Subcutaneous adipose tissue (tissue), 4 donors: ENCODE results near the gene DENND4A. TPM values are rescaled to one million over a fixed set of nuclear protein-coding genes. Genes with fewer than 3 reads are reported as not detected.

ENCODE experiments used
- total RNA-seq, 4 donors: library from RNA; depleted of rRNA; stranded (reverse); fragments of >200 nt; gene quantifications; one replicate each; pipeline ENCODE4 v1.1.0, GENCODE V29; 2016
- TF ChIP-seq, protein P1 (sequence below): fragments of 450-650 bp; IDR thresholded peaks from one replicate; pipeline ENCODE4 v1.5.1; 2016; ENCODE audit warnings: low read depth, mild to moderate bottlenecking, control low read depth, antibody characterized with exemption, moderate library complexity

Gene DENND4A
- total RNA-seq, 4 donors from 2014 or later = 29.4 to 36.7 (median 33.3) TPM

DNA sequence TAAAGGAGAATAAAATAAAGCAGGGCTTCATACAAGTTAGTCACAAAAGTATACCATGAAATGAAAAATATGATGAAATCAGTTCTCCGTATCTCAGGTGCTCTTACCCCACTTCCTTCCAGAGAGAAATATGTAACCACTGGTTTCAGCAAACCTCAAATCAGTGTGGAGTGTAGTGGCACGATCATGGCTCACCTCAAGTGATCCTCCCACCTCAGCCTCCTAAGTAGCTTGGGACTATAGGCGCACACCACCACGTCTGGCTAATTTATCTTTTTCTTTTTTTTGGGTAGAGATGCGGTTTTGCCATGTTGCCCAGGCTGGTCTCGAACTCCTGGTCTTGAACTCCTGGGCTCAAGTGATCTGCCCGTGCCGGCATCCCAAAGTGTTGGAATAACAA, 24.2 kb downstream of the DENND4A start:
- TF ChIP-seq, protein P1, sequence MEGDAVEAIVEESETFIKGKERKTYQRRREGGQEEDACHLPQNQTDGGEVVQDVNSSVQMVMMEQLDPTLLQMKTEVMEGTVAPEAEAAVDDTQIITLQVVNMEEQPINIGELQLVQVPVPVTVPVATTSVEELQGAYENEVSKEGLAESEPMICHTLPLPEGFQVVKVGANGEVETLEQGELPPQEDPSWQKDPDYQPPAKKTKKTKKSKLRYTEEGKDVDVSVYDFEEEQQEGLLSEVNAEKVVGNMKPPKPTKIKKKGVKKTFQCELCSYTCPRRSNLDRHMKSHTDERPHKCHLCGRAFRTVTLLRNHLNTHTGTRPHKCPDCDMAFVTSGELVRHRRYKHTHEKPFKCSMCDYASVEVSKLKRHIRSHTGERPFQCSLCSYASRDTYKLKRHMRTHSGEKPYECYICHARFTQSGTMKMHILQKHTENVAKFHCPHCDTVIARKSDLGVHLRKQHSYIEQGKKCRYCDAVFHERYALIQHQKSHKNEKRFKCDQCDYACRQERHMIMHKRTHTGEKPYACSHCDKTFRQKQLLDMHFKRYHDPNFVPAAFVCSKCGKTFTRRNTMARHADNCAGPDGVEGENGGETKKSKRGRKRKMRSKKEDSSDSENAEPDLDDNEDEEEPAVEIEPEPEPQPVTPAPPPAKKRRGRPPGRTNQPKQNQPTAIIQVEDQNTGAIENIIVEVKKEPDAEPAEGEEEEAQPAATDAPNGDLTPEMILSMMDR = no peak

DNA sequence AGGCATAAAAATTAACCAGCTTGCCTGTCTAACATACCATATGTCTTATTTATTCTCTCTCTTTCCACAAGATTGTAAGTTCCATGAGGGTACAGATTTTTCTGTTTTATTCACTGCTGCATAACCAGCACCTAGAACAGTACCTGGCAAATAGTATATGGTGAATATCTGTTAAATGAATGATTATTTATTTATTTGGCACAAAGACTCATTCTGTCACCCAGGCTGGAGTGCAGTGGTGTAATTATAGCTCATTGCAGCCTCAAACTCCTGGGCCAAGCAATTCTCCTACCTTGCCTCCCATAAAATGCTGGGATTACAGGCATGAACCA, 24.9 kb downstream of the DENND4A start:
- TF ChIP-seq, protein P1 = no peak

DNA sequence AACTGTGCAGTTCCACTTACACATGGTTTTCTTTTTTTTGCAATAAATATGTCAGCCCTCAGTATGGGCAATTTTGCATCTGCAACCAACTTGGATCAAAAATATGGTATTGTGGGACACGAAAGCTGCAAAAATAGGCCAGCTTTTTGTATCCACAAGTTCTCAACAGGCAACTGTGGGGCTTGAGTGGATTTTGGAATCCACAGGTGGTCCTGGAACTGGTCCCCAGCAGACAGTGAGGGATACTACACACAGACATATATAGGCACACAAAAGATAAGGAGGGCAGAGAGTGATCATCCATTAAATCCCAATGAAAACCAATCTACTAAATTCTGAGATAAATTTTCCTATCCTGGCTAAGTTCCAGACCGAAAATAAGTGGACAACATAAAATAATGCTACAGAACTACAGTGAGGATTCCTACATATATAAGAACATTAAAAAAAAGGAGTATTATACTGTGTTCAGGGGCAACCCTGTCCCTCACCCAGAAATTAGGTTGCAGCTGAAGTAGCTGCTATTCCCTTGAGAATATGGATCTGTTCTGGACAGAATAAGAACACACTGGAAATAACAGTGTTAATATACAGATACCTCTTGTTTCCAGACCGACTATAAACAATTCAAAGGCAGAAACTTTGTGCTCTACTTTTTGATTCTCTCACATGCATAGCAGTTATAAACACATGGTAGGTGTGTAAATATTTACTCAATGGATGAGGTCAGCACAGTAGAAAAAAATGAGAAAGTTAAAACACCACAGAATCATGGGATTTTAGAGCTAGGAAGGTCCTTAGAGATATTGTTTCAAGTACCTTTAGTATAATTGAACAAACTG, 25.4 kb downstream of the DENND4A start:
- TF ChIP-seq, protein P1 = no peak

DNA sequence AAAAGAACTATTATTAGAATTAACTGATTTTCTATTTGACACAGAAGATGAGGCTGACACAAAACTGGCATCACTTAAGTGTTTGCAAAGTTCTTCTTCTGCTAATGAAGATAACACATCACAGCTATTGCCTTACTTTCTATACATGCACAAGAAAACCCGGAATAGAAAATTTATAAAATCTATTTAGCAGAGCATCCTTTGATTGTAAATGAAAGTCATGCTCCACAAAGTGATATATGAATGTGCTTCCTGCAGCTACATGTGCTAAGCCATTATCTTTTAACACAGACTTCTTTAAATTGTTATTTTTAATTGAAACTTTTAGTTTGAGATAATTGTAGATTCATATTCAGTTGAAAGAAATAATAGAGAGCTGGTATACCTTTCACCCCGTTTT, 27.0 kb downstream of the DENND4A start:
- TF ChIP-seq, protein P1 = no peak

DNA sequence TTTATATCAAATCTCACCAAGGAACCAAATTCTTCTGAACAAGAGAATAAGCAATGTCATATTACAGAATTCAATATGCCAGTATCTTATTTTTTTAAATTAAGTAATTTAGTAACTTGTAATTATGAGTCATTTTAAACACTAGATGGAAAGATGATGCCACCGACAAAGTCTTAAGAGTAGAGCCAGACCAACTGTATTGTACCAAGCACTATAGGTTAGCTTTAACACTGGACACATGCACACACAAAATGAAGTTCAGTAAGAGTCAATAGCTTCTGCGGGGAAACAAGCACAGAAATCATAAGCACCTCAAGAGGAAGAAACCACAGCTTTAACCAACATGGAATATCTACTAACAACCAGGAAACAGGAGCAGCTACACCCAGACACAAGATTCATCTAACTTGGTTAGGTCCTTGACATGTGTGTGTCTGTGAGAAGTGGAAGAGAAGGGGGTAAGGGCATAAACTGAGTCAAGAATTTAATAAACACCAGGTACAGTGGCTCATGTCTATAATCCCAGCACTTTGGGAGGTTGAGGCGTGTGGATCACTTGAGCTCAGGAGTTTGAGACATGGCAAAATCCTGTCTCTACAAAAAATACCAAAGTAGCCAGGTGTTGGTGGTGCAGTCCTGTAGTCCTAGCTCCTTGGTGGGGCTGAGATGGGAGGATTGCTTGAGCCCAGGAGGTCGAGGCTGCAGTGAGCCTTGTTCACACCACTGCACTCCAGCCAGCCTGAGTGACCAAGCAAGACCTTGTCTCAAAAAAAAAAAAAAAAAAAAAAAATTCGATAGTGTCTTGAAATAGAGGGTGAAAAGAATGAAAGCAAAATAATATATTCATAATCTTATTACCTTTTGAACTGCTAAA, 28.9 kb downstream of the DENND4A start:
- TF ChIP-seq, protein P1 = no peak

DNA sequence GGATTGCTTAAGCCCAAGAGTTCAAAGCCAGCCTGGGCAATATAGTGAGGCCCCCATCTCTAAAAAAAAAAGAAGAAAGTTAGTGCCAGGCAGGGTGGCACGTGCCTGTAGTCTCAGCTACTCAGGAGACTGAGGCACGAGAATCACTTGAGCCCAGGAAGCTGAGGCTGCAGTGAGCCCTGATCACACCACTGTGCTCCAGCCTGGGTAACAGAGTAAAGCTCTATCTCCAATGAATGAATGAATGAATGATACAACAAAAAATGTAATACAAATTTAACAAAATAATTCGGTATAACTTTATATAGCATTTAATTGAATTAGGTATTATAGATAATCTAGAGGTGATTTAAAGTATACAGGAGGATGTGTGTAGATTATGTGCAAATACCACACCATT, 29.7 kb downstream of the DENND4A start:
- TF ChIP-seq, protein P1 = no peak
